ENCODE results near the gene SEMA5A.

Gene SEMA5A

DNA sequence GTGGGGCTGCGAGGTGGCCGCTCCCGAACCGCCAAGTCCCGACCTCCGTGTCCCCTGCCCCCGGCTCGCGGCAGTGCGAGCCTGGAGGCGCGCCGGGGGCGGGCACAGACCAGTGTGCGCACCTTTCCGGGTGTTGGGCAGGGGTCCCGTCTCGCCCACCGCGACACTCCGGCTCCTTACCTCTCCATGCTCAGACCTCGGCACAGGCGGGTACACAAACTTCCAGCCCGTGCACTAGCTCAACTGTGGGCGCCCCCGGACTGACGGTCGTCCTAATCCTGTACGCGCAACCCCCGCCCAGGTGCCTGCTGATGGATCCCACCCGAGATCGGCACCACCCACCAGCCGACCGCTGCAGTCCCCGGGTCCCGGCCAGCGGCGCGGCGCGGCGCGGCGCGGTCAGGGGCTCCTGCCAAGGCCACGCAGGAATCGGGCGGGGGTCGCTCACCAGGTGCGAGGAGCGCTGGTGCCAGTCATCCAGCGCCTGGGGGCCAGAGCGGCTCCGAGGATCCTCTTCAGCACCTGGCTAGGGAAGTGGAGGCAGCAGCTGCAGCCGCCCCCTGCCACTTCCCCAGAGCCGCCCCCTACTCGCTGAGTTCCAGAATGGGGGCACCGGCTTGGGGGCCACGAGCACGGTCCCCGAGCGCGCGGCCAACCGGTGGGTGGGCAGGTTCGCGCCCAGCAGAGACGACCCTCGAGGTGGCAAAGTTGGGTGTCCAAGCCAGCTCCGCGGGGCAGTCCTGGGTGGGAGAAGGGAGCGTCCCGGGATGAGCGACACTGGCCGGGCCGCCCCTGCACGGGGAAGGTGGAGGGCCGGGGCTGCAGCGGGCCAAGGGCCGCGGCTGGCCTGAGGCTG is 511 bp downstream of the SEMA5A start:
- no peak for DNase-seq

- DNase-seq, result peak; percentile 21
These were observed 1.3 kb downstream of the SEMA5A start for GRCh38 chr5:9544502-9545135.

DNA sequence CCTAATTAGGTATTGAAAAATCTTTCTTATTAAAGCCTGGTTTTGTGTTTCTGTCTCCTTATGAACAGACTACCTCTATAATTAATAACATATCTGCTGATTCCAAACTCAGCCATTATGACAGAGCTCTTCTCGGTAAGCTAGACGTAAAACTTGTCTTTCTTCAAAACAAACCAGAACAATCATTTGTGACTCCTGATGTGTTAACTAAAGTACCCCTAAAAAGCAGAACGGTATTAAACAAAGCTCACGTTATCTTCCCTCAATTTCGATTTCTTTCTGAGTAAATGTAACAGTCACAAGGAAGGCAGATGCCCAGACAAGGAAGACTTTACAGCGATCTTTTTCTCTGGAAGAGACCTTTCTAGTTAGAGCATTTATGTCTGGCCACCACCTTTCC is 1.8 kb downstream of the SEMA5A start:
- no peak for DNase-seq

- DNase-seq, result no peak
These were observed 2.5 kb downstream of the SEMA5A start for GRCh38 chr5:9543311-9543920.

DNA sequence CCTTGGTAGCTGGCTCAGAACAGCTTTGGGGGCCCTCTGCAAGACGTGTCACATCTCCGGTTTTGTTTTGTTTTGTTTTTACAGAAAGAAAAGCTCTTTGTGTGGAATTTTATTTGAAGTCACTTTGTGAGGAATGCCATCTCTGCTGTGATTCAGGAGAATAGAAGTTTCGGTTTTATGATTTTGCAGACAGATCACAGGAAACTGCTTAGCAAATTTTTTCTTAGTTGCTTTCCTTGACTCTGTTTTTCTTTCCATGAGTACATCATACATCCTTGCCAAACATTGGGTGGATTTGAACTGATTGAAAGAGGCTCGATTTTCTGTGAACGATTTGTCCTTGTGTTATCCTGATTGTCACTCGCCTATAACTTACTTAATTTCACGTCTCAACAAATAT is 5.1 kb downstream of the SEMA5A start:
- no peak for DNase-seq

GRCh38 chr5:9538504-9538903 is 7.4 kb downstream of the SEMA5A start:
- DNase-seq, result peak; percentile 13

DNA sequence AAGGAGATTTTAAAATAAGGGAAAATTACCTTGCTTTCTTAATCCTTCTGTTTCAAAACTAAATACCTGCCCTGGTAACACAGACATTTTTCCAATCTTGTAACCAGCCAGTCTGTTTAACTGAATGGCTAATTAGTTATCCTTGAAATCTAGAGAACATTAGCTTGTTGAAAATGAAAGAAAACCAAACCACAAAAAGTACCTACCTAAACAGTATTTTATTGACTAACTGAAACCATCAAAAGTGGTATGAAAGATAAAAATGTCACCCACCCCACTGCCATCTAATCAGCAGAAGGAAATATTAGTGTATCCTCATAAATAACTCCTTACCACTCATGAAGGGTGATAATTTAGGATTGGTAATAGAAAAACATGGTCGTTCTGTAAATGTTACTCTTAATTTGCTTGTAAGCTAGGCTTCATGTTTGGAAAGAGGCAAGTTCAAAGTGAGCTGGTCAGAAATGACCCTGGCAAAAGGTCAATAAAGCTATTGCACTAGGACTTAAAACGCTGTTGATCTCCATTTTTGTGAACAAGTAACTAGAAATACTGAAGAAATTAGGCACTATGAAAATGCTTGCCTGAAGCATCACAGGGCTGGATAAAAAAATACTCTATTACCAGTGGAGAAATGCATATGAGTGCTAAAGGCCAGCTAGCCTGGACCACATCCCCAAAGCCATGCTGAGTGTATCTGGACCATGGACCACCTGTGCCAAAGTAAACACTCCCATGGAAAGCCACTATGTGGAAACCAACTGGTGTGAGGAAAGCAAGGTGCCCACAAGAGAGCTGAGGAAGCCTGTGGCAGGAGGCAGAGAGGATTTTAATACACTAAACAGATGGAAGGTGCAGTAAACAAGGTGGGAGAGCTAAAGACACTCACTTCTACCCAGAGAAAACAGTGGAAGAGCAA is 8.4 kb downstream of the SEMA5A start:
- no peak for DNase-seq

DNA sequence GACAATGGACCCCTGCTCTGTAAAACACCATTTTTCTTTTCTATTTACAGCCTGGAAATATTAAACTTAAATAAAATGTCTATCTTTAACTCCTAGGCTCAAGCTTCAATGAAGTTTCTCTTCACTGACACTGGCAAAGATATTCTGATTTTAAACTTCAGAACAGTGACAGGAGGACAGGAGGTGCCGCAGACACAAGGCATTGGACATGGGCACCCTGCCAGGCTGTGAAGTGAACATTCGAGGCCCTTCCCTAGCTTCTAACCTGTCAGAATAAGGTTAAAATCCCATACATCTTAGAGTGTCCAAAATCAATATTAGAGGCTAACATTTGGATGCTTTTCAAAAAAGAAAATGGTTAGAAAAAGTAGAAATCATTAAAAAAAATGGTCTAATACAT is 9.2 kb downstream of the SEMA5A start:
- no peak for DNase-seq

- no peak for DNase-seq
These were observed 10.9 kb downstream of the SEMA5A start for GRCh38 chr5:9534881-9535517.

DNA sequence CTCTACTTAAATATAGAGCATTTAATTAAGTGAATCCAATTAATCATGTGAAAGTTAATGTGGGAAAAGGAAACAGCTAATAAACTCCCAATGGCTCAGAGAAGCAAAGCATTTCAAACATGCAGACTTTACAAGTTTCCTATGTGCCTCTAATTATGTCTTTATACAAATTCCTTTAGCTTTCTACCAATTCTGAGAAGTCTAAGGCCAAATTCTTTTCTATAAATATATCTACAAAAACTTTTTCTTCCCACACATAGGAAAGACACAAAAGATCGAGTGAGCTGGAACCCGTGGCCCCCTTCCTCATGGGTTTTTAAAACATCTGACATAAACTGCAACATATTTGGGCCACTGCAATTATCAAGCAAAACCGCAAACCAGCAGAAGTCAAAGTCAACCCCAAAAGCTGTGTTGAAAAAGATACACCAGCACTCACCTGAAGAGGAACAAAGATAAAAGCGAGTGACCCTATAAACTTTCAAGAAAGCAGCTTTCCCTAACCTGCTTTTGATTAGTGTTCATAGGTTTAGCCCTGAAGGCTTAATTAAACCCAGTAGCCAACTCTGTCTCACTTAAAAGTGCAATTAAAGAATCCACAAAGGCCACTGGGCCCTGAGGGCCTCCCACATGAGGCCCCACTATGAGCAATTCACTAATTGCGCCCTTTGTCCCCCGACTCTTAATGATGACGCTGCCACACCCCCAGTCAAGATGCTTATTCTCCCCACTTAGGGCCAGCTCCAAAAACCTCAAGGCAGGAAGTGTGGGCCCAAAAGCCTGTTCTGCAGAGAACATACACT is 12.1 kb downstream of the SEMA5A start:
- DNase-seq, result no peak

GRCh38 chr5:9533096-9533495 is 12.8 kb downstream of the SEMA5A start:
- DNase-seq, result no peak

GRCh38 chr5:9529513-9529912 is 16.4 kb downstream of the SEMA5A start:
- DNase-seq, result no peak

- no peak for DNase-seq
These were observed 16.8 kb downstream of the SEMA5A start for GRCh38 chr5:9529041-9529480.

DNA sequence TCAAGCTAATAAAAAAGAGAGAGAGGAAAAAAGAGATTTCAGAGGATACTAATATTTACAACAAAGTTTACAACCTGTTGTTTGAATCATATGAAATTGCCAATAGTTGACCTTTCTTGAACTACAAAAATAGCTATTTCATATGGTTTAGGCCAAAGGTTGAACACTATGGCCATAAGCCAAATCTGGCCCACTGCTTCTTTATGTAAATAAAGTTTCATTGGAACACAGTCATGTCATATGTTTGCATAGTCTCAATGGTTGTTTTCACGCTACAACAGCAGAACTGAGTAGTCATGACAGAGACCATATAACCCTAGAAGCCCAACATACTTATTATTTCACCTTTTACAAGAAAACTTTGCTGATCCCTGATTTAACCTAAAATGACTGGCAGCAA is 20.9 kb downstream of the SEMA5A start:
- no peak for DNase-seq

GRCh38 chr5:9523090-9523823 is 22.6 kb downstream of the SEMA5A start:
- no peak for DNase-seq

DNA sequence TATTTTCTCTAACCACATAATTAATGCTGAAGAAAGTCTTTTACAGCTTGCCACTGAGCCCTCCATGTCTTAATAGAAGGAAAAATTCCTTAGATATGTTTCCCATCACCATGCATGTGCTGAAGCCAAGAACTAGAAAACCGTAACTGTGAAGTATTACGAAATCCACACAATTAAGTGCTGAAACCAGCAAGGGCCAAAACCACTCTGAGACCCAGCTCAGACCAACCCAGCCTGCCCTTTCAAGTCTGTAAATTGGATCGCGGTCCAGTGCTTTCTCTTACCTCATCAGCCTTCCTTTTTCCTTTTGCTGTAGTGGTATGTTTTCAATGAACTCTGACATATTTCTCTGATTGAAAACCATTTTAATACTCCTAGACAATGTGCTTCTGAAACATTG is 26.3 kb downstream of the SEMA5A start:
- DNase-seq, result no peak

DNA sequence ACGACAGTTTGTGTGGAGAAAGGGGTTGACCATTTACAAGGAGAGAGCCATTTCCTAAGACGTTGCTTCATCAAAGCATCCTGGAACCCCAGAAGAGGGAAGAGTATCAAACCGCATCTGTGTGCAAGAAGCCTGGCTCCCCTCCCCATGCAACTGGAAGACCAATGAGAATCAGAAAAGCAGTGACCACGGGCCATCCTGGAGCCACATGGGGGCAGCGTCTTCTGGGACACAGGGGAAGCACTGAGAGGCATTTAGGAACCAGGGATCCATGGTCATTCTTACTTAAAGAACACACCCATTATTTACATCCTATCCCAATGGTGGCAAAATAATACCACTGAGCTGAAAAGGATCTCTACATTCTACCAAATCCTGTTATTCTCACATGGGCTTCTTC is 29.3 kb downstream of the SEMA5A start:
- DNase-seq, result no peak

DNA sequence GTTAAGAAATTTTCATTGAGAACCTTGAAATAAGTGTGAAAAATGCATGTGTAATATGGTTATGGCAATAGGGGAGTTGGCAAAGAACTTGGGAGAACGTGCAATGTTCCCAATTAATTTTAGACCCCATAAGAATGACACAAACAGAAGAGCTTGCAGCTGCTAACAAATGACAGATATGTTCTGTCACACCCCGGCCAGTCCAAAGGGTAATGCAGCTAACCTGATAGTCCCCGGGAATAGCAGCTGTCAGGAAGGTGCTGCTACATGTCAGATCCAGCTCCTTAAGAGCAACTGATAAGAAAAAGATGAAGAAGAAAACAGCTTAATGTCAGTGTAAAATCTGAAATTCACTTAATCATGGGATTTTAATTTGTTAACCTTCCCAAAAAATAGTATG is 30.4 kb downstream of the SEMA5A start:
- no peak for DNase-seq

DNA sequence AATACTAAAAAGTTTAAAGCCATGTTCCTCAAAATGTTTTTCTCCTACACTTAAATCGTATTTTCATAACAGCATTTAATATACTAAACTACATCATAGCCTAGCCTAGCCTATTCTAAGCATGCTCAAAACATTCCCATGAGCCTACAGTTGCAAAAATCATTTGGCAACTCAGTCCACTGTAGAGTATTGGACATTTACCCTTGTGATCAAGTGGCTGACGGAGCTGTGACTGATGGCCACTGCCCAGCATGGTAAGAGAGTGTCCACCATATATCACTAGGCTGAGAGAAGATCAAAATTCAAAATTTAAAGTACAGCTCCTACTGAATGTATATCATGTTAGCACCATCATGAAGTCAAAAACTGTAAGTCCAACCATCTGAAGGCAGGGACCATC is 30.9 kb downstream of the SEMA5A start:
- no peak for DNase-seq

DNA sequence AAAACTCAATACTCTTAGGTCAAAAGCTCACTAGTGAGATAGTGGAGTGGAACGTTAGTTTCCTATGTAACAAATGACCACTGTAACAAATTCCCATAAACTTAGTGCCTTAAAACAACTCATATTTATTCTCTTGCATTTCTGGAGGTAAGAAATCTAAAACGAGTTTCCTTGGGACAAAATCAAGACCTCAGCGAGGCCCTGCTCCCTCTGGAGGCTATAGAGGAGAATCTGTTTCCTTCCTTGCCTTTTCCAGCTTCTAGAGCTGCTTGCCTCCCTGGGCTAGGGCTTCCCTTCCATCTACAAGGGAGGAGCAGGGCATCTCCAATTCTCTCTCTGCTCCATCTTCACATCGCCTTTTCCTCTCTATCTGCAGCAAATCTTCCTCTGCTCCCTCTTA is 32.0 kb downstream of the SEMA5A start:
- DNase-seq, result no peak

DNA sequence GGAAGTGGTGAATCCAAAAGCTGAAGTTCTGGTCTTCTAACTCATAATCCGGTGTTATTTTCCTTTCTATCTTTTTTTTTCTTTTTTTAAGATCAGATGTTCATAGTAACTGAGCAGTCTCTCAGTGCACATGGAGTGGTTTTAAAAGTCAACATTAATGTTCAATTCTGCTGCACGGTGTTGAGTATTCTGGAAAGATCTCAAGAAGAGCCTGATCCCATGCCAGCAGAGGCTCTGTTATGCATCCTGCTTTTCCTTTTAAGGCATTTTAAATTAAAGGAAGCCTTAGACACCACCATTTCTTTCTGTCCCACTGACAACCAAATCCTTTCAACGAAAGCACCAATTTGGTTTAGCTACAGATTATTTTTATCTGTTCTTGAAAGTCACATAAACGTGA is 33.4 kb downstream of the SEMA5A start:
- DNase-seq, result no peak
